Left lung (tissue), 14 donors: ENCODE data around the gene PSMD7. TPM values are rescaled to one million over a fixed set of nuclear protein-coding genes. Genes with fewer than 3 reads are reported as not detected.
A peak's percentile ranks its signal among the peaks of the same experiment; 100 is the strongest.

Experiments used
- ATAC-seq: fragments of 200-7000 bp; cut with Tn5 transposase; one replicate; pipeline ENCODE4 v1.9.1; 2020; ENCODE audit warnings: moderate library complexity
- DNase-seq, 4 donors: peaks; one replicate each; pipeline ENCODE4 v3.0.0-alpha.2; 2013 to 2020
- H3K27ac ChIP-seq, 2 donors: fragments of 200-600 bp; sonication (generic) in 1 of 2; one replicate each; pipeline versions ENCODE4 v1.5.0 to v1.8.0; 2020 to 2021
- H3K27me3 ChIP-seq, 2 donors: fragments of 200-600 bp; sonication (generic) in 1 of 2; one replicate each; pipeline versions ENCODE4 v1.5.0 to v1.8.0; 2020 to 2021
- H3K36me3 ChIP-seq, 2 donors: fragments of 200-600 bp; sonication (generic) in 1 of 2; one replicate each; pipeline versions ENCODE4 v1.5.0 to v1.8.0; 2020 to 2021
- H3K4me1 ChIP-seq, 2 donors: fragments of 200-600 bp; one replicate each; pipeline ENCODE4 v1.8.0; 2021
- H3K4me3 ChIP-seq, 2 donors: fragments of 200-600 bp; sonication (generic) in 1 of 2; one replicate each; pipeline versions ENCODE4 v1.5.0 to v1.8.0; 2020 to 2021; ENCODE audit warnings: mild to moderate bottlenecking in 1 of 2
- H3K9me3 ChIP-seq, 2 donors: fragments of 200-600 bp; sonication (generic) in 1 of 2; one replicate each; pipeline versions ENCODE4 v1.5.0 to v1.8.0; 2020 to 2021
- intact Hi-C, 2 donors: fragments of 100-400 bp; cut with DNase I; formaldehyde crosslinking; loops; one replicate each; pipeline versions ENCODE4 v1.11.2 to v1.14.2; 2022
- long read RNA-seq, 12 donors: library from polyadenylated mRNA in 2 of 12; unstranded in 2 of 12; transcript quantifications; one replicate each; pipeline ENCODE4 v2.0.0 and lab custom pipeline, GENCODE V29; 2019 to 2026
- polyA plus RNA-seq, 6 donors: library from polyadenylated mRNA; unstranded; fragments of 120-200 nt; gene quantifications; one replicate each; pipeline ENCODE4 v1.2.1, GENCODE V29; 2013; ENCODE audit not compliant: insufficient read length in 6 of 6
- total RNA-seq, 2 donors: library from RNA; stranded (reverse); fragmentation: NEBNext Ultra II Directional; extraction: Animal tissue kit (Norgen Biotek cat#: 25700); gene quantifications; one replicate each; pipeline ENCODE4 v1.2.1, GENCODE V29; 2021
- TF ChIP-seq, protein P1 (sequence below), 2 donors: fragments of 200-600 bp; sonication (generic) in 1 of 2; IDR thresholded peaks; one replicate each; pipeline versions ENCODE4 v1.5.0 to v1.8.0; 2021; ENCODE audit warnings: antibody characterized with exemption in 2 of 2
- donor health status: DM: no; HTN: yes; CAD: no.
- donor health status: DM: no; HTN: no; CAD: no.

The PSMD7 gene
- total RNA-seq: 10 to 100 TPM; 50.8 to 79.4 TPM
- polyA plus RNA-seq: 10 to 100 TPM; 71.2 to 85.3 (median 82.8) TPM
- long read RNA-seq, donor 1, transcript PSMD7-201 (7 exons, 1,670 nt): major isoform, 58 of 138 reads
- long read RNA-seq, donor 1, partial matches to known transcripts: 75 of 138 reads
- long read RNA-seq, donor 1, other reads (novel, unspliced or antisense): 0 of 138 reads
- long read RNA-seq, donor 2, transcript PSMD7-201 (7 exons, 1,670 nt): major isoform, 41 of 68 reads
- long read RNA-seq, donor 2, partial matches to known transcripts: 22 of 68 reads
- long read RNA-seq, donor 2, other reads (novel, unspliced or antisense): 0 of 68 reads
- long read RNA-seq, donor 3, transcript PSMD7-202 (2 exons, 724 nt): minor isoform, 5 of 59 reads
- long read RNA-seq, donor 3, transcript PSMD7-201 (7 exons, 1,670 nt): major isoform, 47 of 59 reads
- long read RNA-seq, donor 3, partial matches to known transcripts: 7 of 59 reads
- long read RNA-seq, donor 3, other reads (novel, unspliced or antisense): 0 of 59 reads
- long read RNA-seq, donor 4, transcript PSMD7-201 (7 exons, 1,670 nt): major isoform, 105 of 111 reads
- long read RNA-seq, donor 4, partial matches to known transcripts: 1 of 111 reads
- long read RNA-seq, donor 4, other reads (novel, unspliced or antisense): 4 of 111 reads
- long read RNA-seq, donor 5, transcript PSMD7-201 (7 exons, 1,670 nt): major isoform, 46 of 81 reads
- long read RNA-seq, donor 5, transcript PSMD7-202 (2 exons, 724 nt): minor isoform, 7 of 81 reads
- long read RNA-seq, donor 5, partial matches to known transcripts: 26 of 81 reads
- long read RNA-seq, donor 5, other reads (novel, unspliced or antisense): 0 of 81 reads
- long read RNA-seq, donor 6, transcript PSMD7-202 (2 exons, 724 nt): minor isoform, 8 of 72 reads
- long read RNA-seq, donor 6, transcript PSMD7-201 (7 exons, 1,670 nt): major isoform, 43 of 72 reads
- long read RNA-seq, donor 6, partial matches to known transcripts: 19 of 72 reads
- long read RNA-seq, donor 6, other reads (novel, unspliced or antisense): 0 of 72 reads
- long read RNA-seq, donor 7, transcript PSMD7-201 (7 exons, 1,670 nt): major isoform, 40 of 43 reads
- long read RNA-seq, donor 7, partial matches to known transcripts: 0 of 43 reads
- long read RNA-seq, donor 7, other reads (novel, unspliced or antisense): 0 of 43 reads
- long read RNA-seq, donor 8, transcript PSMD7-201 (7 exons, 1,670 nt): major isoform, 38 of 62 reads
- long read RNA-seq, donor 8, partial matches to known transcripts: 19 of 62 reads
- long read RNA-seq, donor 8, other reads (novel, unspliced or antisense): 0 of 62 reads
- long read RNA-seq, donor 9: 0 reads
- long read RNA-seq, donor 10, transcript PSMD7-201 (7 exons, 1,670 nt): major isoform, 205 of 228 reads
- long read RNA-seq, donor 10, partial matches to known transcripts: 3 of 228 reads
- long read RNA-seq, donor 10, other reads (novel, unspliced or antisense): 18 of 228 reads
- long read RNA-seq, donor 11: 0 reads
- long read RNA-seq, donor 12, transcript PSMD7-201 (7 exons, 1,670 nt): major isoform, 47 of 74 reads
- long read RNA-seq, donor 12, transcript PSMD7-202 (2 exons, 724 nt): minor isoform, 5 of 74 reads
- long read RNA-seq, donor 12, partial matches to known transcripts: 21 of 74 reads
- long read RNA-seq, donor 12, other reads (novel, unspliced or antisense): 0 of 74 reads

DNA sequence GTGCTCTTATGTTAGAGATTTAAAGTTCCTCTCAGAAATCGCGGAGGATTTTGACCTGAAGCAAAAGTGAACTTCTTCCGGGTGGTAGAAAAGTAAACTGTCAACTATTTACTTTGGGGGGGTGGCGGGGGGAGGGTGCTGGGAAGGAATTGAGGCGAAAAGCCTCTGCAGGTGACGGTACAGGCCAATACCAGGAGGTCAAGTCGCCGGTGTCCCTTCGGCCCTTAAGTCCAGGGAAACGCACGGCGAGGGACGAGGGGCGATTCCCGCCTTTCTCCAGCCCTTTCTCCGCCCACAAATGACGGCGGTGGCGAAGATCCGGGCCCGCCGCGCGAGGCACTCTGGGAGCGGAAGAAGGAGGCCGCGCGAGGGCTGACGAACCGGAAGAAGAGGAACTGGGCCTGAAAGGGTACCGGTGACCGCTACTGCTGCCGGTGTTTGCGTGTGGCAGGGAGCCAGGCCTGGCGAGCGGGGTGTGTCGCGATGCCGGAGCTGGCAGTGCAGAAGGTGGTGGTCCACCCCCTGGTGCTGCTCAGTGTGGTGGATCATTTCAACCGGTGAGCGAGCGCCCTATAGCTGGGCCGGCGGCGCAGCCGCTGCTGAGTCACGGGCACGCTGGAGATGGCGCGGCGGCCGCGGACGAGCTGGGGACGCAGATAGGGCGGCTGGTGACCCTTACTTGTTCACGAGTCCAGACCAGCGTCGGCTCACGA lies at the start of gene PSMD7:
TSS of gene PSMD7 (plus strand) at position 383 of the 713 bp plus-strand sequence. CDS start at position 484, 101 bp downstream.
- intact Hi-C loops: no loop called here
- TF ChIP-seq, protein P1, sequence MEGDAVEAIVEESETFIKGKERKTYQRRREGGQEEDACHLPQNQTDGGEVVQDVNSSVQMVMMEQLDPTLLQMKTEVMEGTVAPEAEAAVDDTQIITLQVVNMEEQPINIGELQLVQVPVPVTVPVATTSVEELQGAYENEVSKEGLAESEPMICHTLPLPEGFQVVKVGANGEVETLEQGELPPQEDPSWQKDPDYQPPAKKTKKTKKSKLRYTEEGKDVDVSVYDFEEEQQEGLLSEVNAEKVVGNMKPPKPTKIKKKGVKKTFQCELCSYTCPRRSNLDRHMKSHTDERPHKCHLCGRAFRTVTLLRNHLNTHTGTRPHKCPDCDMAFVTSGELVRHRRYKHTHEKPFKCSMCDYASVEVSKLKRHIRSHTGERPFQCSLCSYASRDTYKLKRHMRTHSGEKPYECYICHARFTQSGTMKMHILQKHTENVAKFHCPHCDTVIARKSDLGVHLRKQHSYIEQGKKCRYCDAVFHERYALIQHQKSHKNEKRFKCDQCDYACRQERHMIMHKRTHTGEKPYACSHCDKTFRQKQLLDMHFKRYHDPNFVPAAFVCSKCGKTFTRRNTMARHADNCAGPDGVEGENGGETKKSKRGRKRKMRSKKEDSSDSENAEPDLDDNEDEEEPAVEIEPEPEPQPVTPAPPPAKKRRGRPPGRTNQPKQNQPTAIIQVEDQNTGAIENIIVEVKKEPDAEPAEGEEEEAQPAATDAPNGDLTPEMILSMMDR (IDR thresholded peaks at IDR 0.05): no peak
- Histone ChIP-seq H3K27me3 (no peaks in the 10 kb centered on the region), H3K9me3 (peaks cover 0 to 9% of the 10 kb centered on the region in 2 donors), H3K4me1 (peaks cover 19 to 32% of the 10 kb centered on the region in 2 donors), H3K36me3 (peaks cover 0 to 34% of the 10 kb centered on the region in 2 donors), H3K4me3 (peak within 1 kb of the TSS; percentile 68 to 77), H3K27ac (peak within 1 kb of the TSS; percentile 91 to 94)
- DNase-seq (peak; percentile 90 to 98 (median 94)), ATAC-seq (peak; percentile 98)

GRCh38 chr16:74249254-74249653 lies 47.4 kb upstream of the PSMD7 start:
- H3K4me3 ChIP-seq: no peak overlapping the region
- peaks cover 0 to 13% of the 10 kb centered on the region in 2 donors for H3K27me3 ChIP-seq
- DNase-seq (no peak), ATAC-seq (no peak)
- H3K27ac ChIP-seq: no peak overlapping the region
- no peaks in the 10 kb centered on the region for H3K9me3 ChIP-seq
- H3K36me3 ChIP-seq: no peaks in the 10 kb centered on the region
- intact Hi-C loops: no loop called here
- no peaks in the 10 kb centered on the region for H3K4me1 ChIP-seq
- TF ChIP-seq, protein P1 (IDR thresholded peaks at IDR 0.05): no peak

GRCh38 chr16:74249846-74250245 lies 46.8 kb upstream of the PSMD7 start:
- Histone ChIP-seq H3K36me3 (no peaks in the 10 kb centered on the region), H3K27me3 (peaks cover 0 to 13% of the 10 kb centered on the region in 2 donors), H3K9me3 (no peaks in the 10 kb centered on the region), H3K27ac (no peak overlapping the region), H3K4me3 (no peak overlapping the region), H3K4me1 (no peaks in the 10 kb centered on the region)
- DNase-seq: no peak
- TF ChIP-seq, protein P1 (IDR thresholded peaks at IDR 0.05): no peak
- intact Hi-C loops: no loop called here
- no peak for ATAC-seq

DNA sequence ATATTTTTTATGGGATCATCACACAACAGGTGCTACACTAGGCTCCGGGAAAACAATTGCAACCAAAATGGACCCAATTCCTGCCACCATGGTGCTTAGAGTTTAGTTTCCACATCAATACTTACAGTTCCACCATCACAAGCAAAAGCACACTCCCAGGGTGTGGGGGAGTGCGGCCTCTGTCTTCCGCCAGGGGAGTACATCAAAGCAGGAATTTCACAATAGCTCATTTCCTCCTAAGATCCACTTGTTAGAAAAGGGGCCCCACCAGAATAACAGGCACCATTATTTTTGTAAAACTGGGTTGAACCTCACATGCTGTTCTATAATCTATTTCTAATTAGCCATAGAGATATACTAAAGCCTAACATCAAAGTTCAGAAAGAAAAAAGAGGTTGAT lies 44.3 kb upstream of the PSMD7 start:
- Histone ChIP-seq H3K27ac (no peak overlapping the region), H3K36me3 (no peaks in the 10 kb centered on the region), H3K4me3 (no peak overlapping the region), H3K27me3 (peaks cover 0 to 13% of the 10 kb centered on the region in 2 donors), H3K9me3 (no peaks in the 10 kb centered on the region), H3K4me1 (no peaks in the 10 kb centered on the region)
- DNase-seq (no peak), ATAC-seq (no peak)
- TF ChIP-seq, protein P1 (IDR thresholded peaks at IDR 0.05): no peak
- intact Hi-C loops: no loop called here
